K562 (cell line): ENCODE measurements around the gene EXOSC6. TPM values are rescaled to one million over a fixed set of nuclear protein-coding genes. Genes with fewer than 3 reads are reported as not detected.

Experiments used
- ATF1 ChIP-seq, 2 experiments: fragments of 450-650 bp in 1 of 2; IDR thresholded peaks; 2 replicates each; pipeline ENCODE4 v1.6.1; 2016; ENCODE audit warnings: missing compliant biosample characterization in 1 of 2, missing genetic modification characterization in 1 of 2
- CHD2 ChIP-seq: IDR thresholded peaks from 2 replicates; pipeline ENCODE4 v1.6.1; 2011; ENCODE audit warnings: low read depth, low read length
- CREB1 ChIP-seq, 2 experiments: sonication (generic) in 1 of 2; formaldehyde crosslinking in 1 of 2; IDR thresholded peaks; 2 replicates each; pipeline versions ENCODE4 v1.6.1 to v1.8.0; 2012 to 2022; ENCODE audit warnings: inconsistent platforms in 1 of 2, mild to moderate bottlenecking in 1 of 2, missing genetic modification reagents in 1 of 2, moderate library complexity in 1 of 2
- EP400 ChIP-seq: fragments of 450-650 bp; IDR thresholded peaks from 2 replicates; pipeline ENCODE4 v1.6.1; 2017; ENCODE audit warnings: antibody characterized with exemption, mild to moderate bottlenecking, moderate library complexity
- ETV1 ChIP-seq: fragments of 450-650 bp; conservative IDR thresholded peaks from 2 replicates; pipeline ENCODE4 v1.6.1; 2016; ENCODE audit warnings: missing genetic modification characterization, control low read depth, low read depth, missing compliant biosample characterization
- GABPA ChIP-seq: fragments of 200-800 bp; sonication (Bioruptor generic); conservative IDR thresholded peaks from 2 replicates; pipeline ENCODE4 v1.6.1; 2016; ENCODE audit warnings: low read depth, missing genetic modification characterization, missing compliant biosample characterization
- GABPB2 ChIP-seq: fragments of 250-450 bp; sonication (Bioruptor Pico); conservative IDR thresholded peaks from 2 replicates; pipeline ENCODE4 v1.5.1; 2021; ENCODE audit warnings: mild to moderate bottlenecking
- GTF2A2 ChIP-seq: IDR thresholded peaks from 2 replicates; pipeline ENCODE4 v1.6.1; 2016; ENCODE audit warnings: mild to moderate bottlenecking, missing genetic modification characterization, missing compliant biosample characterization
- MYNN ChIP-seq, 2 experiments: sonication (generic); formaldehyde crosslinking in 1 of 2; IDR thresholded peaks; 2 replicates each; pipeline versions ENCODE4 v1.5.0 to v1.6.1; 2016 to 2020; ENCODE audit warnings: antibody characterized with exemption in 1 of 2, missing genetic modification reagents in 1 of 2
- NFIC ChIP-seq: fragments of 450-650 bp; IDR thresholded peaks from 2 replicates; pipeline ENCODE4 v1.6.1; 2017; ENCODE audit warnings: mild to moderate bottlenecking, inconsistent platforms
- PML ChIP-seq: IDR thresholded peaks from 2 replicates; pipeline ENCODE4 v1.6.1; 2012; ENCODE audit warnings: low read length, inconsistent platforms
- POLR2AphosphoS5 ChIP-seq: IDR thresholded peaks from 2 replicates; pipeline ENCODE4 v1.6.1; 2011; ENCODE audit warnings: mild to moderate bottlenecking, low read depth, low read length, moderate library complexity; ENCODE audit not compliant: control insufficient read depth, insufficient read depth
- PPARD ChIP-seq: fragments of 250-450 bp; sonication (Bioruptor Pico); IDR thresholded peaks from 2 replicates; pipeline ENCODE4 v1.8.0; 2022; ENCODE audit warnings: inconsistent platforms, mild to moderate bottlenecking, moderate library complexity
- SAFB ChIP-seq: fragments of 200-400 bp; formaldehyde crosslinking; IDR thresholded peaks from 2 replicates; pipeline ENCODE4 v1.6.1; 2017; ENCODE audit warnings: low read depth, low read length, borderline replicate concordance
- SRF ChIP-seq, 2 experiments: fragments of 250-450, 450-650 bp in 1 of 2; sonication (Bioruptor Pico) in 1 of 2; sonication (generic) in 1 of 2; formaldehyde crosslinking; IDR thresholded peaks; 2 replicates each; pipeline versions ENCODE4 v1.5.0 to v1.5.1; 2020 to 2022; ENCODE audit warnings: mild to moderate bottlenecking in 1 of 2, missing genetic modification reagents in 1 of 2
- TAF1 ChIP-seq: IDR thresholded peaks from 2 replicates; pipeline ENCODE4 v1.6.1; 2011; ENCODE audit warnings: mild to moderate bottlenecking, low read length, moderate library complexity; ENCODE audit not compliant: insufficient read depth, control insufficient read depth, severe bottlenecking; ENCODE audit errors: extremely low read depth
- TBL1XR1 ChIP-seq, 2 experiments: IDR thresholded peaks; 2 replicates each; pipeline ENCODE4 v1.6.1; 2012; ENCODE audit warnings: improper control_type of control experiment in 2 of 2, low read length in 2 of 2, mild to moderate bottlenecking in 1 of 2
- ZBTB7A ChIP-seq: IDR thresholded peaks from 2 replicates; pipeline ENCODE4 v1.6.1; 2011; ENCODE audit warnings: low read depth, mild to moderate bottlenecking, low read length, moderate library complexity, borderline replicate concordance; ENCODE audit not compliant: control insufficient read depth
- polyA plus RNA-seq, 8 experiments: library from polyadenylated mRNA; depleted of rRNA in 4 of 8; stranded (reverse) in 5 of 8; unstranded in 3 of 8; fragments of >200 nt; fragmentation: Nextera tagmentation in 2 of 8; fragmentation: Illumina TruSeq in 1 of 8; extraction: Ambion mirVana in 2 of 8; extraction: Trizol in 1 of 8; gene quantifications; 2 replicates each; pipeline versions ENCODE4 v1.2.1 to v1.2.3, GENCODE V29; 2011 to 2014; ENCODE audit warnings: inconsistent platforms in 1 of 8, missing spikeins in 1 of 8
- total RNA-seq, 7 experiments: library from RNA; depleted of rRNA in 6 of 7; stranded (reverse); fragments of >200 nt in 6 of 7; fragmentation: Illumina TruSeq in 2 of 7; extraction: Trizol in 2 of 7; gene quantifications; 2 replicates each; pipeline versions ENCODE4 v1.2.1 to v1.2.3, GENCODE V29; 2011 to 2021; ENCODE audit warnings: low replicate concordance in 1 of 7
- TF ChIP-seq, protein P1 (sequence below): fragments of 450-650 bp; IDR thresholded peaks from 2 replicates; pipeline ENCODE4 v1.6.1; 2016; ENCODE audit warnings: borderline replicate concordance
- TF ChIP-seq, protein P2 (sequence below), 2 experiments: IDR thresholded peaks; 2 replicates each; pipeline ENCODE4 v1.6.1; 2011; ENCODE audit warnings: borderline replicate concordance in 1 of 2, control low read depth in 1 of 2, low read depth in 1 of 2, low read length in 1 of 2, mild to moderate bottlenecking in 1 of 2, mixed read lengths in 1 of 2, moderate library complexity in 1 of 2; ENCODE audit not compliant: insufficient read depth in 1 of 2, insufficient read length in 1 of 2, poor library complexity in 1 of 2, severe bottlenecking in 1 of 2; ENCODE audit errors: extremely low read depth in 1 of 2

EXOSC6 gene
- total and polyA plus RNA-seq, 9 of the 15 experiments (the other 6 are each of a cell fraction or from before 2014, with no cell fraction given): 9.2 to 29.0 (median 15.6) TPM

DNA sequence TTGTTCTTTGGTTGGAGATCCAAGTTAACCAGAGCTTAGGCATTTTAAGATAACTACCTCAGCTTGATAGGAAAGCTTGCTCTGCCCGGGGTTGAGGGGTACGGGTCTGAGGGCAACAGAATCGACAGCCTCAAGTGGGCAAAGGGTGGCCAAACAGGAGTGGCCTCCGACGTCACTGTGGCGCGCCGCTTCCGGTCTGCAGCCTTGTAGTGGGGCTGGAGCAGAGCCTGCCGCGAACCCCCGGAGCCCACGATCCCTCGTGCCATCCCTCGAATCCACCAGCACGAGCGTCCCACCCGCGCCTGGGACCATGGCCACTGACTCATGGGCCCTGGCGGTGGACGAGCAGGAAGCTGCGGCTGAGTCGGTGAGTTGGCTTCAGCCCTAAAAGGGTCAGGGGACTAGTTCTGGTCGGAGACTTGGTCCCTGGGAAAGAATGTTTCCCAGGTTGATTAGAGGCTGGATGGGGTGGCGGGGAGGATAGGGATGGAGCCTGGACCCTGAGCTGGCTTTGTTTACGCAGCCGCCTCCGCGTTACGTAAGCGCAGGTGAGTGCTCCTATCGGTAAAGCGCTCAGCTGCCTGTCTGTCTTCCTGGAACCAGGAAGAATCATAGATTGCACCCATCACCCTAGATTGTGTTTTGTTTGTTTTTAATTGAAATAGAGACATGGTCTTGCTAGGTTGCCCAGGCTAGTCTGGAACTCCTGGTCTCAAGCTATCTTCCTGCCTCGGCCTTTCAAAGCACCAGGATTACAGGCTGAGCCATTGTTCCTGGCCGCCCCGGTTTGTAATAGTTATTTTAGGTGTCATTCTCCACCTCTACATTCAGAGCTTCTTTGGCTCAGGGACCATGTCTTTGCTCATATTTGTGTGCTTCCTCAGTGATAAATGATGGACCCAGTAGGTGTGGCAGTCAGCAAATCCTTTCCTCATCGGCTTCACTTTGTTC is 47.5 kb upstream of the EXOSC6 start, which contains the start of gene DDX19B (continued):
- TF ChIP-seq MYNN (IDR thresholded peaks at IDR 0.05): peak; percentile 29; the same call in 1 of the 2 replicates
- no peak for TF ChIP-seq MYNN (CRISPR knock-in tag; IDR thresholded peaks at IDR 0.05)
- no peak for TF ChIP-seq PPARD (CRISPR knock-in tag)
- TF ChIP-seq ATF1 (CRISPR knock-in tag; IDR thresholded peaks at IDR 0.05): peak; percentile 68
- TF ChIP-seq ATF1 (tag; IDR thresholded peaks at IDR 0.05): peak; percentile 95
- peak; percentile 88 for TF ChIP-seq CREB1 (IDR thresholded peaks at IDR 0.05)
- TF ChIP-seq CREB1 (CRISPR knock-in tag; IDR thresholded peaks at IDR 0.05): peak; percentile 91
- TF ChIP-seq ZBTB7A: peak; percentile 22; the same call in 1 of the 2 replicates
- TF ChIP-seq POLR2AphosphoS5: peak; percentile 31; the same call in 1 of the 2 replicates
- TF ChIP-seq, protein P1, sequence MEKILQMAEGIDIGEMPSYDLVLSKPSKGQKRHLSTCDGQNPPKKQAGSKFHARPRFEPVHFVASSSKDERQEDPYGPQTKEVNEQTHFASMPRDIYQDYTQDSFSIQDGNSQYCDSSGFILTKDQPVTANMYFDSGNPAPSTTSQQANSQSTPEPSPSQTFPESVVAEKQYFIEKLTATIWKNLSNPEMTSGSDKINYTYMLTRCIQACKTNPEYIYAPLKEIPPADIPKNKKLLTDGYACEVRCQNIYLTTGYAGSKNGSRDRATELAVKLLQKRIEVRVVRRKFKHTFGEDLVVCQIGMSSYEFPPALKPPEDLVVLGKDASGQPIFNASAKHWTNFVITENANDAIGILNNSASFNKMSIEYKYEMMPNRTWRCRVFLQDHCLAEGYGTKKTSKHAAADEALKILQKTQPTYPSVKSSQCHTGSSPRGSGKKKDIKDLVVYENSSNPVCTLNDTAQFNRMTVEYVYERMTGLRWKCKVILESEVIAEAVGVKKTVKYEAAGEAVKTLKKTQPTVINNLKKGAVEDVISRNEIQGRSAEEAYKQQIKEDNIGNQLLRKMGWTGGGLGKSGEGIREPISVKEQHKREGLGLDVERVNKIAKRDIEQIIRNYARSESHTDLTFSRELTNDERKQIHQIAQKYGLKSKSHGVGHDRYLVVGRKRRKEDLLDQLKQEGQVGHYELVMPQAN: peak; percentile 68; the same call in 1 of the 2 replicates
- TF ChIP-seq NFIC: peak; percentile 34
- TF ChIP-seq PML: peak; percentile 19; the same call in 1 of the 2 replicates
- TF ChIP-seq SAFB: peak; percentile 89
- TF ChIP-seq, protein P2, sequence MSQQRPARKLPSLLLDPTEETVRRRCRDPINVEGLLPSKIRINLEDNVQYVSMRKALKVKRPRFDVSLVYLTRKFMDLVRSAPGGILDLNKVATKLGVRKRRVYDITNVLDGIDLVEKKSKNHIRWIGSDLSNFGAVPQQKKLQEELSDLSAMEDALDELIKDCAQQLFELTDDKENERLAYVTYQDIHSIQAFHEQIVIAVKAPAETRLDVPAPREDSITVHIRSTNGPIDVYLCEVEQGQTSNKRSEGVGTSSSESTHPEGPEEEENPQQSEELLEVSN (IDR thresholded peaks at IDR 0.05; ENCODE audit: borderline replicate concordance in 1 of 2, extremely low read depth in 1 of 2, insufficient read depth in 1 of 2, insufficient read length in 1 of 2, low read depth in 1 of 2, low read length in 1 of 2, poor library complexity in 1 of 2, severe bottlenecking in 1 of 2): peak; percentile 55 to 84
- no peak for TF ChIP-seq CHD2
- TF ChIP-seq TBL1XR1 (IDR thresholded peaks at IDR 0.05; ENCODE audit: low read length in 2 of 2): 0 out of 4 replicates have a peak, but pooled peaks of 1 of the 2 experiments have one; percentile 33
- TF ChIP-seq SRF (CRISPR knock-in tag; IDR thresholded peaks at IDR 0.05): 0 out of 4 replicates have a peak, but pooled peaks of 1 of the 2 experiments have one; percentile 14
- peak; percentile 64; the same call in 1 of the 2 replicates for TF ChIP-seq EP400
- no peak for TF ChIP-seq GTF2A2 (tag)
- peak; percentile 83 for TF ChIP-seq ETV1 (tag)
- peak; percentile 46 for TF ChIP-seq TAF1
- TF ChIP-seq GABPB2 (CRISPR knock-in tag): no peak
- TF ChIP-seq GABPA (tag): peak; percentile 81
